MM.1S (cell line): ENCODE data around the gene EPB41.
"Not testable (repeated sequence)": the region's sequence is repeated elsewhere in the genome, so short reads cannot be mapped to it uniquely, and the experiment has no call there.

Experiments
- DNase-seq: peaks from one replicate; pipeline ENCODE4 v3.0.0-alpha.2; 2015
- H2AFZ ChIP-seq: fragments of 300-600 bp; sonication (generic); 2 replicates; pipeline ENCODE4 v1.6.0; 2016; ENCODE audit warnings: antibody characterized with exemption, low read length
- H3F3A ChIP-seq: fragments of 300-600 bp; sonication (generic); 2 replicates; pipeline ENCODE4 v1.6.1; 2016; ENCODE audit warnings: mild to moderate bottlenecking, antibody characterized with exemption, low read length, moderate library complexity, mixed read lengths; ENCODE audit not compliant: insufficient read depth
- H3K27ac ChIP-seq: fragments of 300-600 bp; sonication (generic); 2 replicates; pipeline ENCODE4 v1.5.1; 2016; ENCODE audit warnings: mild to moderate bottlenecking, low read length
- H3K27me3 ChIP-seq: fragments of 300-600 bp; sonication (generic); replicated peaks from 2 replicates; pipeline ENCODE4 v1.6.0; 2016; ENCODE audit warnings: low read length; ENCODE audit not compliant: insufficient read depth
- H3K36me3 ChIP-seq: fragments of 300-600 bp; sonication (generic); replicated peaks from 2 replicates; pipeline ENCODE4 v1.6.1; 2016; ENCODE audit warnings: mild to moderate bottlenecking, low read length, mixed read lengths; ENCODE audit not compliant: insufficient read depth
- H3K4me1 ChIP-seq: fragments of 300-600 bp; sonication (generic); 2 replicates; pipeline ENCODE4 v1.6.1; 2016; ENCODE audit warnings: low read length, mixed read lengths
- H3K4me2 ChIP-seq: fragments of 300-600 bp; sonication (generic); 2 replicates; pipeline ENCODE4 v1.6.0; 2016; ENCODE audit warnings: low read depth, low read length
- H3K4me3 ChIP-seq: fragments of 300-600 bp; sonication (generic); 2 replicates; pipeline ENCODE4 v1.5.1; 2016; ENCODE audit warnings: low read length, mixed read lengths
- H3K79me2 ChIP-seq: fragments of 300-600 bp; sonication (generic); 2 replicates; pipeline ENCODE4 v1.6.1; 2016; ENCODE audit warnings: mixed run types, low read length, mixed read lengths
- H3K9ac ChIP-seq: fragments of 300-600 bp; sonication (generic); 2 replicates; pipeline ENCODE4 v1.6.1; 2016; ENCODE audit warnings: low read length, mixed read lengths
- H3K9me2 ChIP-seq: fragments of 300-600 bp; sonication (generic); replicated peaks from 2 replicates; pipeline ENCODE4 v1.6.1; 2016; ENCODE audit warnings: mild to moderate bottlenecking, low read length, mixed read lengths; ENCODE audit not compliant: insufficient read depth
- H3K9me3 ChIP-seq: fragments of 300-600 bp; sonication (generic); replicated peaks from 2 replicates; pipeline ENCODE4 v1.6.1; 2016; ENCODE audit warnings: mild to moderate bottlenecking, low read length, mixed read lengths; ENCODE audit not compliant: insufficient read depth
- H4K20me1 ChIP-seq: fragments of 300-600 bp; sonication (generic); 2 replicates; pipeline ENCODE4 v1.6.1; 2016; ENCODE audit warnings: mild to moderate bottlenecking, low read length, moderate library complexity, mixed read lengths; ENCODE audit not compliant: insufficient read depth
- EZH2 ChIP-seq: fragments of 300-600 bp; sonication (generic); optimal IDR thresholded peaks from 2 replicates; pipeline ENCODE3; 2017; ENCODE audit warnings: low read depth, mild to moderate bottlenecking, antibody characterized with exemption, low read length, mixed read lengths
- EZH2phosphoT487 ChIP-seq: fragments of 300-600 bp; sonication (generic); IDR thresholded peaks from 2 replicates; pipeline ENCODE4 v1.6.1; 2018; ENCODE audit warnings: antibody characterized with exemption, low read length
- TF ChIP-seq, protein P1 (sequence below): fragments of 300-600 bp; sonication (generic); IDR thresholded peaks from 2 replicates; pipeline ENCODE4 v1.5.1; 2016; ENCODE audit warnings: antibody characterized with exemption, low read length, mixed read lengths

EPB41 gene

DNA sequence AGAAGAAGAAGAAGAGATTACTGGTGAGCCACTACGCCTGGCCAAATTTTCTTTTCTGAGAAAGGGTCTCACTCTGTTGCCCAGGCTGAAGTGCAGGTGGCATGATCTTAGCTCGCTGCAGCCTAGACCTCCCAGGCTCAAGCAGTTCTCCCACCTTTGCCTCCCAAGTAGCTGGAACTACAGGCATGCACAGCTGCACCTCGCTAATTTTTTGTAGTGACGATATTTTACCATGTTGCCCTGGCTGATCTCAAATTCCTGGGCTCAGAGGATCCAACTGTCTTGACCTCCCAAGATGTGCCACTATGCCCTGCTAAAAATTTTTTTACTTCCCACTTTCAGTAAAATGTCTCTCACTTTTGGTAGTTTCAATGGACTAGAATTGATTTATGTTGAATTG lies 184.9 kb downstream of the EPB41 start:
- Histone ChIP-seq H3K4me2 (no peak overlapping the region), H3F3A (no peaks in the 10 kb centered on the region), H3K4me3 (no peak overlapping the region), H3K27me3 (no peaks in the 10 kb centered on the region), H4K20me1 (no peaks in the 10 kb centered on the region), H3K4me1 (no peaks in the 10 kb centered on the region), H3K9ac (no peak overlapping the region), H3K27ac (no peak overlapping the region), H3K9me2 (no peaks in the 10 kb centered on the region), H3K79me2 (no peaks in the 10 kb centered on the region), H2AFZ (no peak overlapping the region), H3K9me3 (no peaks in the 10 kb centered on the region), H3K36me3 (no peaks in the 10 kb centered on the region; the same call in 1 of the 2 replicates)
- no peak for TF ChIP-seq EZH2
- TF ChIP-seq, protein P1, sequence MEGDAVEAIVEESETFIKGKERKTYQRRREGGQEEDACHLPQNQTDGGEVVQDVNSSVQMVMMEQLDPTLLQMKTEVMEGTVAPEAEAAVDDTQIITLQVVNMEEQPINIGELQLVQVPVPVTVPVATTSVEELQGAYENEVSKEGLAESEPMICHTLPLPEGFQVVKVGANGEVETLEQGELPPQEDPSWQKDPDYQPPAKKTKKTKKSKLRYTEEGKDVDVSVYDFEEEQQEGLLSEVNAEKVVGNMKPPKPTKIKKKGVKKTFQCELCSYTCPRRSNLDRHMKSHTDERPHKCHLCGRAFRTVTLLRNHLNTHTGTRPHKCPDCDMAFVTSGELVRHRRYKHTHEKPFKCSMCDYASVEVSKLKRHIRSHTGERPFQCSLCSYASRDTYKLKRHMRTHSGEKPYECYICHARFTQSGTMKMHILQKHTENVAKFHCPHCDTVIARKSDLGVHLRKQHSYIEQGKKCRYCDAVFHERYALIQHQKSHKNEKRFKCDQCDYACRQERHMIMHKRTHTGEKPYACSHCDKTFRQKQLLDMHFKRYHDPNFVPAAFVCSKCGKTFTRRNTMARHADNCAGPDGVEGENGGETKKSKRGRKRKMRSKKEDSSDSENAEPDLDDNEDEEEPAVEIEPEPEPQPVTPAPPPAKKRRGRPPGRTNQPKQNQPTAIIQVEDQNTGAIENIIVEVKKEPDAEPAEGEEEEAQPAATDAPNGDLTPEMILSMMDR: no peak
- no peak for TF ChIP-seq EZH2phosphoT487
- DNase-seq: no peak

DNA sequence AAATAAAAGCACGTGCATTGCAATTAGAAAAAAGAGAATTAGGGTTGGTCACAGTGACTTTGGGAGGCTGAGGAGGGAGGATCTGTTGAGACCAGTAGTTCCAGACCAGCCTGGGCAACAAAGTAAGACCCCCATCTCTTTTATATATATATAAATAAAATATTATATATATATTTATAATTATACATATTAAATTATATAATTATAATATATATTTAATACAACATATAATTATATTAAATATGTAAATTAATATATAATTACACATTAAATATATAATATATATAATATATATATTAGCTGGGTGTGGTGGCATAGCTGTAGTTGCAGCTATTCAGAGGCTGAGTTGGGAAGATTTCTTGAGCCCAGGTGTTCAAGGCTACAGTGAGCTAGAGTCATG lies 186.1 kb downstream of the EPB41 start:
- no peak overlapping the region for H3K9ac ChIP-seq
- no peak overlapping the region for H3K4me3 ChIP-seq
- no peaks in the 10 kb centered on the region for H3K9me3 ChIP-seq
- no peak for DNase-seq
- no peaks in the 10 kb centered on the region for H3K79me2 ChIP-seq
- no peak overlapping the region for H3K27ac ChIP-seq
- H3K4me2 ChIP-seq: no peak overlapping the region
- no peak overlapping the region for H2AFZ ChIP-seq
- no peaks in the 10 kb centered on the region for H4K20me1 ChIP-seq
- H3F3A ChIP-seq: no peaks in the 10 kb centered on the region
- TF ChIP-seq EZH2phosphoT487: no peak
- no peak for TF ChIP-seq EZH2
- H3K9me2 ChIP-seq: no peaks in the 10 kb centered on the region
- no peaks in the 10 kb centered on the region for H3K27me3 ChIP-seq
- H3K4me1 ChIP-seq: no peaks in the 10 kb centered on the region
- no peaks in the 10 kb centered on the region; the same call in 1 of the 2 replicates for H3K36me3 ChIP-seq

DNA sequence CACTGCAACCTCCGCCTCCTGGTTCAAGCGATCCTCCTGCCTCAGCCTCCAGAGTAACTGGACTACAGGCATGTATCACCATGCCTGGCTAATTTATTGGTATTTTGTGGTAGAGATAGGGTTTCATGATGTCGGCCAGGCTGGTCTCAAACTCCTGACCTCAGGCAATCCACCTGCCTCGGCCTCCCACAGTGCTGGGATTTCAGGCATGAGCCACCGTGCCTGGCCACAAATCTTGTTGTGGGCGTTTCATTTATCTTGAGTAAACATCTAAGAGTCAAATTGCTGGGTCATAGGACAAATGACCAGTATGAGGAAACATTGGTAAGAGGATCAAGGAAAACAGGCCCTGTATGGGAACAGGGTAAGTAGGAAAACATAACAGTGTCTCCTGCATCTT lies 191.5 kb downstream of the EPB41 start:
- Histone ChIP-seq H4K20me1 (no peaks in the 10 kb centered on the region), H3F3A (no peaks in the 10 kb centered on the region), H3K4me3 (no peak overlapping the region), H3K27me3 (no peaks in the 10 kb centered on the region), H2AFZ (no peak overlapping the region), H3K4me2 (no peak overlapping the region), H3K9me2 (no peaks in the 10 kb centered on the region), H3K9me3 (no peaks in the 10 kb centered on the region), H3K79me2 (no peaks in the 10 kb centered on the region), H3K4me1 (no peaks in the 10 kb centered on the region), H3K27ac (no peak overlapping the region), H3K36me3 (no peaks in the 10 kb centered on the region), H3K9ac (no peak overlapping the region)
- DNase-seq: no peak
- TF ChIP-seq, protein P1: no peak
- TF ChIP-seq EZH2 (no peak), EZH2phosphoT487 (no peak)

DNA sequence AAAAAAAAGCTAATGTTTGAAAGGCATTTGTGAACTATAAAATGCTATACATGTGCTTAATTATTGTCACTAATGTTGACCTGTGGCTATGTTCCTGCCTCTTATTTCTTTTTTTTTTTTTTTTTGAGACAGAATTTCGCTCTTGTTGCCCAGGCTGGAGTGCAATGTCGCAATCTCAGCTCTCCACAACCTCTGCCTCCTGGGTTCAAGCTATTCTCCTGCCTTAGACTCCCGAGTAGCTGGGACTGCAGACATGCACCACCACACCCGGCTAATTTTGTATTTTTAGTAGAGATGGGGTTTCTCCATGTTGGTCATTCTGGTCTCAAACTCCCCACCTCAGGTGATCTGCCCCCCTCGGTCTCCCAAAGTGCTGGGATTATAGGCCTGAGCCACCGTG lies 193.7 kb downstream of the EPB41 start:
- not testable (repeated sequence) for H3K79me2 ChIP-seq

More for the DNA sequence above, 193.7 kb downstream of the EPB41 start:
- H3F3A ChIP-seq, DNase-seq, H3K4me1 ChIP-seq, H3K9me3 ChIP-seq, H3K36me3 ChIP-seq, H3K9me2 ChIP-seq, H3K9ac ChIP-seq, H4K20me1 ChIP-seq, H2AFZ ChIP-seq, H3K27ac ChIP-seq, H3K27me3 ChIP-seq, H3K4me2 ChIP-seq, H3K4me3 ChIP-seq: not testable (repeated sequence)
